IMR-90 (cell line): Measurements from ENCODE around the gene UPF1.

Source experiments
- BHLHE40 ChIP-seq: fragments of 150-350 bp; IDR thresholded peaks from 2 replicates; pipeline ENCODE4 v1.6.1; 2016; ENCODE audit warnings: mild to moderate bottlenecking, low read depth, low read length
- POLR2A ChIP-seq: IDR thresholded peaks from 2 replicates; pipeline ENCODE4 v1.6.1; 2012; ENCODE audit warnings: mild to moderate bottlenecking, low read depth, low read length
- RAD21 ChIP-seq: IDR thresholded peaks from 2 replicates; pipeline ENCODE4 v1.6.1; 2012; ENCODE audit warnings: low read length, improper control_type of control experiment
- RCOR1 ChIP-seq: IDR thresholded peaks from 2 replicates; pipeline ENCODE4 v1.6.1; 2012; ENCODE audit warnings: mild to moderate bottlenecking, low read length, improper control_type of control experiment; ENCODE audit not compliant: insufficient replicate concordance
- RFX5 ChIP-seq: IDR thresholded peaks from 2 replicates; pipeline ENCODE4 v1.8.0; 2012; ENCODE audit warnings: low read depth, mild to moderate bottlenecking, low read length, moderate library complexity
- SMC3 ChIP-seq: fragments of 150-350 bp; IDR thresholded peaks from 2 replicates; pipeline ENCODE4 v1.6.1; 2016; ENCODE audit warnings: low read depth, mild to moderate bottlenecking, antibody characterized with exemption, low read length, moderate library complexity
- TF ChIP-seq, protein P1 (sequence below): fragments of 150-350 bp; IDR thresholded peaks from 2 replicates; pipeline ENCODE4 v1.6.1; 2017; ENCODE audit warnings: mild to moderate bottlenecking, antibody characterized with exemption, low read length, low read depth
- TF ChIP-seq, protein P2 (sequence below): conservative IDR thresholded peaks from 2 replicates; pipeline ENCODE4 v1.5.1; 2012; ENCODE audit warnings: mild to moderate bottlenecking, low read depth, low read length, improper control_type of control experiment
- TF ChIP-seq, protein P3 (sequence below): fragments of 150-350 bp; IDR thresholded peaks from 2 replicates; pipeline ENCODE4 v1.6.1; 2016; ENCODE audit warnings: low read depth, mild to moderate bottlenecking, low read length, moderate library complexity, borderline replicate concordance

DNA sequence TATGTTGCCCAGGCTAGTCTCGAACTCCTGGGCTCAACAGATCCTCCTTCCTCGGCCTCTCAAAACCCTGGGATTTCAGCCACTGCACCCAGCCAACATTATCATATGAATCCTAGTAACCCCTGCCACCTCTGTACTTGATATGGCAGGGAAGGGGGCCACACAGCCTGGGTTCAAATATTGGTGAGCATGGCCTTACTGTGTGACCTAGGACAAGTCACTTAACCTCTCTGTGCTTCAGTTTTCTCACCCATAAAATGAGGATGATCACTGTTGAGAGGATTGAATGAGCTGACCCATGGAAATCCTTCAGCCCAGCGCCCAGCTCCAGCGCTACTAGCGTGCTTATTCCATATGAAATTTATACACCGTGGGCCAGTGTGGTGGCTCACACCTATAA is 37.1 kb upstream of the UPF1 start:
- TF ChIP-seq, protein P1, sequence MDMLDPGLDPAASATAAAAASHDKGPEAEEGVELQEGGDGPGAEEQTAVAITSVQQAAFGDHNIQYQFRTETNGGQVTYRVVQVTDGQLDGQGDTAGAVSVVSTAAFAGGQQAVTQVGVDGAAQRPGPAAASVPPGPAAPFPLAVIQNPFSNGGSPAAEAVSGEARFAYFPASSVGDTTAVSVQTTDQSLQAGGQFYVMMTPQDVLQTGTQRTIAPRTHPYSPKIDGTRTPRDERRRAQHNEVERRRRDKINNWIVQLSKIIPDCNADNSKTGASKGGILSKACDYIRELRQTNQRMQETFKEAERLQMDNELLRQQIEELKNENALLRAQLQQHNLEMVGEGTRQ, result no peak
- TF ChIP-seq, protein P2, sequence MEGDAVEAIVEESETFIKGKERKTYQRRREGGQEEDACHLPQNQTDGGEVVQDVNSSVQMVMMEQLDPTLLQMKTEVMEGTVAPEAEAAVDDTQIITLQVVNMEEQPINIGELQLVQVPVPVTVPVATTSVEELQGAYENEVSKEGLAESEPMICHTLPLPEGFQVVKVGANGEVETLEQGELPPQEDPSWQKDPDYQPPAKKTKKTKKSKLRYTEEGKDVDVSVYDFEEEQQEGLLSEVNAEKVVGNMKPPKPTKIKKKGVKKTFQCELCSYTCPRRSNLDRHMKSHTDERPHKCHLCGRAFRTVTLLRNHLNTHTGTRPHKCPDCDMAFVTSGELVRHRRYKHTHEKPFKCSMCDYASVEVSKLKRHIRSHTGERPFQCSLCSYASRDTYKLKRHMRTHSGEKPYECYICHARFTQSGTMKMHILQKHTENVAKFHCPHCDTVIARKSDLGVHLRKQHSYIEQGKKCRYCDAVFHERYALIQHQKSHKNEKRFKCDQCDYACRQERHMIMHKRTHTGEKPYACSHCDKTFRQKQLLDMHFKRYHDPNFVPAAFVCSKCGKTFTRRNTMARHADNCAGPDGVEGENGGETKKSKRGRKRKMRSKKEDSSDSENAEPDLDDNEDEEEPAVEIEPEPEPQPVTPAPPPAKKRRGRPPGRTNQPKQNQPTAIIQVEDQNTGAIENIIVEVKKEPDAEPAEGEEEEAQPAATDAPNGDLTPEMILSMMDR, result no peak
- TF ChIP-seq POLR2A (no peak), RCOR1 (no peak), RAD21 (no peak), BHLHE40 (no peak), RFX5 (no peak), SMC3 (no peak)
- TF ChIP-seq, protein P3, sequence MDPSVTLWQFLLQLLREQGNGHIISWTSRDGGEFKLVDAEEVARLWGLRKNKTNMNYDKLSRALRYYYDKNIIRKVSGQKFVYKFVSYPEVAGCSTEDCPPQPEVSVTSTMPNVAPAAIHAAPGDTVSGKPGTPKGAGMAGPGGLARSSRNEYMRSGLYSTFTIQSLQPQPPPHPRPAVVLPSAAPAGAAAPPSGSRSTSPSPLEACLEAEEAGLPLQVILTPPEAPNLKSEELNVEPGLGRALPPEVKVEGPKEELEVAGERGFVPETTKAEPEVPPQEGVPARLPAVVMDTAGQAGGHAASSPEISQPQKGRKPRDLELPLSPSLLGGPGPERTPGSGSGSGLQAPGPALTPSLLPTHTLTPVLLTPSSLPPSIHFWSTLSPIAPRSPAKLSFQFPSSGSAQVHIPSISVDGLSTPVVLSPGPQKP, result no peak
